HL-60 (cell line): ENCODE data around the gene RNF141.

Experiments
- CTCF ChIP-seq: IDR thresholded peaks from one replicate; pipeline ENCODE4 v1.5.1; 2011; ENCODE audit warnings: low read length, control low read depth, inconsistent platforms; ENCODE audit not compliant: insufficient read depth
- GABPA ChIP-seq: IDR thresholded peaks from 2 replicates; pipeline ENCODE4 v1.6.1; 2012; ENCODE audit warnings: low read depth
- POLR2AphosphoS5 ChIP-seq: IDR thresholded peaks from 2 replicates; pipeline ENCODE4 v1.6.1; 2012; ENCODE audit warnings: low read depth
- SPI1 ChIP-seq: IDR thresholded peaks from 2 replicates; pipeline ENCODE4 v1.6.1; 2012; ENCODE audit warnings: low read depth, mild to moderate bottlenecking, borderline replicate concordance

GRCh38 chr11:10565493-10565892 lies 24.5 kb upstream of the RNF141 start:
- TF ChIP-seq POLR2AphosphoS5 (no peak), CTCF (no peak), GABPA (no peak), SPI1 (peak; percentile 85)
